Hepatocyte (in vitro differentiated cells): ENCODE results near the gene ICAM1. TPM values are rescaled to one million over a fixed set of nuclear protein-coding genes. Genes with fewer than 3 reads are reported as not detected.

Experiments used
- DNase-seq: peaks from one replicate; pipeline ENCODE4 v3.0.0-alpha.2; 2016; ENCODE audit warnings: low spot score
- H2AFZ ChIP-seq: fragments of 200-600 bp; sonication (generic); 2 replicates; pipeline ENCODE4 v1.6.0; 2016; ENCODE audit warnings: antibody characterized with exemption, mild to moderate bottlenecking
- H3K27ac ChIP-seq: fragments of 200-600 bp; sonication (generic); 2 replicates; pipeline ENCODE4 v1.5.1; 2016; ENCODE audit warnings: mild to moderate bottlenecking
- H3K27me3 ChIP-seq: fragments of 200-600 bp; sonication (generic); 2 replicates; pipeline ENCODE4 v1.6.1; 2016
- H3K36me3 ChIP-seq: fragments of 200-600 bp; sonication (generic); replicated peaks from 2 replicates; pipeline ENCODE4 v1.5.1; 2016; ENCODE audit warnings: low read depth; ENCODE audit not compliant: insufficient read depth
- H3K4me1 ChIP-seq: fragments of 200-600 bp; sonication (generic); 2 replicates; pipeline ENCODE4 v1.5.1; 2016; ENCODE audit warnings: mild to moderate bottlenecking, moderate library complexity; ENCODE audit not compliant: insufficient read depth
- H3K4me2 ChIP-seq: fragments of 200-600 bp; sonication (generic); 2 replicates; pipeline ENCODE4 v1.6.0; 2016
- H3K4me3 ChIP-seq: fragments of 200-600 bp; sonication (generic); 2 replicates; pipeline ENCODE4 v1.5.1; 2016; ENCODE audit warnings: mild to moderate bottlenecking
- H3K79me2 ChIP-seq: fragments of 200-600 bp; sonication (generic); 2 replicates; pipeline ENCODE4 v1.6.0; 2017; ENCODE audit warnings: mild to moderate bottlenecking
- H3K9me2 ChIP-seq: fragments of 200-600 bp; sonication (generic); replicated peaks from 2 replicates; pipeline ENCODE4 v1.6.0; 2017; ENCODE audit warnings: mild to moderate bottlenecking; ENCODE audit not compliant: insufficient read depth
- H3K9me3 ChIP-seq: fragments of 200-600 bp; sonication (generic); 2 replicates; pipeline ENCODE4 v1.5.1; 2016; ENCODE audit warnings: low read depth, mild to moderate bottlenecking
- H4K20me1 ChIP-seq: fragments of 200-600 bp; sonication (generic); 2 replicates; pipeline ENCODE4 v1.6.0; 2016; ENCODE audit warnings: mild to moderate bottlenecking; ENCODE audit not compliant: insufficient read depth, poor library complexity, severe bottlenecking
- CTCF ChIP-seq: fragments of 200-600 bp; sonication (generic); IDR thresholded peaks from 2 replicates; pipeline ENCODE4 v1.5.1; 2016; ENCODE audit warnings: antibody characterized with exemption, mild to moderate bottlenecking; ENCODE audit not compliant: poor library complexity
- EZH2 ChIP-seq: fragments of 200-600 bp; sonication (generic); IDR thresholded peaks from 2 replicates; pipeline ENCODE4 v1.6.1; 2016; ENCODE audit warnings: antibody characterized with exemption, mild to moderate bottlenecking, borderline replicate concordance
- EZH2phosphoT487 ChIP-seq: fragments of 200-600 bp; sonication (generic); IDR thresholded peaks from one replicate; pipeline ENCODE4 v1.6.1; 2018; ENCODE audit warnings: antibody characterized with exemption, mild to moderate bottlenecking, low read depth, moderate library complexity; ENCODE audit not compliant: unreplicated experiment, severe bottlenecking
- WGBS: methylation state at CpG from one replicate; pipeline ENCODE4 v1.1.6; 2016; ENCODE audit warnings: low lambda C conversion rate; ENCODE audit errors: missing lambda C conversion rate; 5-methylcytosine and 5-hydroxymethylcytosine counted together
- polyA plus RNA-seq: library from polyadenylated mRNA; unstranded; fragments of >200 nt; fragmentation: Nextera tagmentation; extraction: Ambion mirVana; gene quantifications from 2 replicates; pipeline ENCODE4 v1.2.1, GENCODE V29; 2016
- total RNA-seq: library from RNA; depleted of rRNA; stranded (reverse); fragments of >200 nt; gene quantifications from 2 replicates; pipeline ENCODE4 v1.2.3, GENCODE V29; 2014

ICAM1 gene
- total and polyA plus RNA-seq, 2 experiments from 2014 or later = 19.6 to 19.9 TPM

GRCh38 chr19:10292206-10292788 is 21.4 kb downstream of the ICAM1 start:
- H3K27ac ChIP-seq = no peak overlapping the region
- DNase-seq = peak; percentile 89
- no peaks in the 10 kb centered on the region for H4K20me1 ChIP-seq
- H3K4me3 ChIP-seq = no peak overlapping the region
- no peak for TF ChIP-seq CTCF
- no peak for TF ChIP-seq EZH2phosphoT487
- TF ChIP-seq EZH2 = no peak
- H3K27me3 ChIP-seq = peaks cover 97% of the 10 kb centered on the region
- H3K4me2 ChIP-seq = peak overlapping the region; percentile 80
- WGBS = 4% methylated on average over 41 of the region's 45 CpGs
- no peaks in the 10 kb centered on the region for H3K9me3 ChIP-seq
- H3K9me2 ChIP-seq = no peaks in the 10 kb centered on the region
- H3K36me3 ChIP-seq = no peaks in the 10 kb centered on the region
- H3K4me1 ChIP-seq = peaks cover 39% of the 10 kb centered on the region
- H3K79me2 ChIP-seq = no peaks in the 10 kb centered on the region
- peak overlapping the region; percentile 35 for H2AFZ ChIP-seq

GRCh38 chr19:10292789-10293636 is 22.1 kb downstream of the ICAM1 start:
- no peak for DNase-seq
- Histone ChIP-seq H3K27ac (no peak overlapping the region), H3K79me2 (no peaks in the 10 kb centered on the region), H3K9me3 (no peaks in the 10 kb centered on the region), H3K27me3 (peaks cover 89% of the 10 kb centered on the region), H2AFZ (peak overlapping the region; percentile 35), H4K20me1 (no peaks in the 10 kb centered on the region), H3K4me2 (peak overlapping the region; percentile 80), H3K4me1 (peaks cover 38% of the 10 kb centered on the region), H3K9me2 (no peaks in the 10 kb centered on the region), H3K4me3 (no peak overlapping the region), H3K36me3 (no peaks in the 10 kb centered on the region)
- TF ChIP-seq EZH2 = peak; percentile 50
- no peak for TF ChIP-seq CTCF
- WGBS = 32% methylated on average over 56 of the region's 56 CpGs

- H3K4me1 ChIP-seq = peaks cover 38% of the 10 kb centered on the region
- H2AFZ ChIP-seq = no peak overlapping the region
- H3K9me3 ChIP-seq = no peaks in the 10 kb centered on the region
- peaks cover 81% of the 10 kb centered on the region for H3K27me3 ChIP-seq
- no peaks in the 10 kb centered on the region for H3K79me2 ChIP-seq
- WGBS = 43% methylated on average over 49 of the region's 49 CpGs
- H3K9me2 ChIP-seq = no peaks in the 10 kb centered on the region
- no peak for DNase-seq
- H3K36me3 ChIP-seq = no peaks in the 10 kb centered on the region
- no peaks in the 10 kb centered on the region for H4K20me1 ChIP-seq
- H3K27ac ChIP-seq = no peak overlapping the region
- H3K4me2 ChIP-seq = no peak overlapping the region
- TF ChIP-seq CTCF (no peak), EZH2phosphoT487 (no peak), EZH2 (no peak)
- no peak overlapping the region for H3K4me3 ChIP-seq
Measured at GRCh38 chr19:10293637-10294367, 22.9 kb downstream of the ICAM1 start.
